M059J (cell line): ENCODE data around the gene MMD. TPM values are rescaled to one million over a fixed set of nuclear protein-coding genes. Genes with fewer than 3 reads are reported as not detected.

Experiments
- DNase-seq: peaks from one replicate; pipeline ENCODE4 v3.0.0-alpha.2; 2012; ENCODE audit warnings: low read depth
- total RNA-seq: library from RNA; depleted of rRNA; stranded (reverse); fragments of >200 nt; shearing (Covaris generic); gene quantifications from 2 replicates; pipeline ENCODE4 v1.2.3, GENCODE V29; 2014; rRNA removed

The MMD gene
- total RNA-seq, 1 experiment from 2014 or later, result 35.2 TPM

GRCh38 chr17:55354010-55354409 is 67.6 kb downstream of the MMD start:
- no peak for DNase-seq

DNA sequence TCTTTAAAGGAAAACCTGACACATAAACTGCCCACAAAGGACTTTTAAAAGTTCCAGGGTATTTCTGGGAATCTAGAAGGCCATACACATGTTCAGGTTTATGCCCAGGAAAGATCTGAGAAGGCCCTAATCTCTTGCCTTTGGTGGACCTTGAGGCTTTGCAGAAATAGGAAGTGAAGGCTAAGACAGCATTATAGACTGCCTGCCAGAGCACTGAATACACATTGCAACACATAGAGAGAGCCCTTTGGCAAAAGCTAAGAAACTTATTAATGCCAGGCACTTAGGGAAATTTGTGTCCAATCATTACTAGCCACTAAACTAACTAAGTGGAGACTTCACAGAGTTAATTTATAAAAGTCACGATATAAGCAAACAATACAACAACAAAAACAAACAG is 70.4 kb downstream of the MMD start:
- DNase-seq, result no peak

- DNase-seq, result no peak
Observed at GRCh38 chr17:55350825-55351205, 70.8 kb downstream of the MMD start.

GRCh38 chr17:55348749-55349354 is 72.8 kb downstream of the MMD start:
- DNase-seq, result peak; percentile 56

GRCh38 chr17:55347341-55347740 is 74.3 kb downstream of the MMD start:
- DNase-seq, result no peak

GRCh38 chr17:55346658-55347057 is 75.0 kb downstream of the MMD start:
- no peak for DNase-seq

- no peak for DNase-seq
Observed at GRCh38 chr17:55345132-55345531, 76.5 kb downstream of the MMD start.

GRCh38 chr17:55344514-55344997 is 77.1 kb downstream of the MMD start:
- peak; percentile 54 for DNase-seq

- DNase-seq, result no peak
Observed at GRCh38 chr17:55343900-55344513, 77.6 kb downstream of the MMD start.

DNA sequence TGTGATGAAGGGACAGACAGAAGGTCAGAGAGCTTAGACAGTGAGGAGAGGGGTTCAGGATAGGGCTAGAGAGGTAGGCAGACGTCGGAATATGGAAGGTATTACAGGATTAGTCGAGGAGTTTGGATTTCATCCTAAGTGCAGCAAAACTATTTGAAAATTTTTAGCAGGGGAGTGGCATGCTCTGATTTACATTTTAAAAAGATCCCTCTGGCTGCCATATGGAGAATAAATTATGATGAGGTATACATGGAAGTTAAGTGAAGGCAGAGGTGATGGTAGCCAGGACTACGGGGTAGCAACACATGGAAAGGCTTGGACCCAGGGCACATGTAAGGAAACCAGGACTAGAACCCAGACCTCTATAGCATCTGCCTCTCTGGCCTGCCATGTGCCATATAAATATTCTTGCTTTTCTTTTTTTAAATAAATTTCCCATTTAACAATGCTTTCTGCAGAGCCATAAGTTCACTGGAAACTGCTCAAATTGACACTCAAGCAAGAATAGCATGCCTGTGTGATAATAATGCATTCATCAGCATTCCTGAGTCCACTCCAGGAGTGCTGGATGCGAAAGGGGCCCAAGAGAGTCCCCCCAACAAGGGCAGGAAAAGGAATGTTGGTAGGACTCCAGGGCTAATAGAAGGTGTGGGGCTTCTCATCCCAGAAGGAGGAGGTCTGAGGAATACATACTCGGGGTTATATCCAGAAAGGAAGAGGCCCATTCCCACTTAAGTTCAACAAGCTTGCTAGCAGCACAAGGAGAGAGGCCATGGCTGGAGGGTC is 78.6 kb downstream of the MMD start:
- no peak for DNase-seq

Other genes with a start within 250 kb of the MMD start
- gene HLF, start 156.9 kb downstream of the MMD start, total RNA-seq, result 4.4 and 5.3 TPM in 2 replicates
- not detected in 2 replicates for gene SMIM36, start 89.6 kb upstream of the MMD start, total RNA-seq